ENCODE data around the gene CEP83. TPM values are rescaled to one million over a fixed set of nuclear protein-coding genes. Genes with fewer than 3 reads are reported as not detected.

CEP83 gene
- total RNA-seq, 1 experiment from 2014 or later: 26.2 TPM

- ATAC-seq (no peak), DNase-seq (ENCODE audit: low spot score) (no peak)
- Mint-ChIP-seq H3K36me3 (peaks cover 87% of the 10 kb centered on the region), H3K27me3 (ENCODE audit: low read depth) (no peaks in the 10 kb centered on the region; the same call in 1 of the 2 replicates), H3K9me3 (peaks cover 72% of the 10 kb centered on the region), H3K4me3 (no peak overlapping the region), H3K4me1 (no peaks in the 10 kb centered on the region), H3K27ac (no peak overlapping the region)
- TF ChIP-seq ZNF232 (CRISPR knock-in tag; IDR thresholded peaks at IDR 0.05): no peak
- TF ChIP-seq FOXP1 (CRISPR knock-in tag; IDR thresholded peaks at IDR 0.05; ENCODE audit: borderline replicate concordance): no peak
- no peak for TF ChIP-seq SMAD3 (CRISPR knock-in tag; IDR thresholded peaks at IDR 0.05; ENCODE audit: borderline replicate concordance)
- TF ChIP-seq, protein P1, sequence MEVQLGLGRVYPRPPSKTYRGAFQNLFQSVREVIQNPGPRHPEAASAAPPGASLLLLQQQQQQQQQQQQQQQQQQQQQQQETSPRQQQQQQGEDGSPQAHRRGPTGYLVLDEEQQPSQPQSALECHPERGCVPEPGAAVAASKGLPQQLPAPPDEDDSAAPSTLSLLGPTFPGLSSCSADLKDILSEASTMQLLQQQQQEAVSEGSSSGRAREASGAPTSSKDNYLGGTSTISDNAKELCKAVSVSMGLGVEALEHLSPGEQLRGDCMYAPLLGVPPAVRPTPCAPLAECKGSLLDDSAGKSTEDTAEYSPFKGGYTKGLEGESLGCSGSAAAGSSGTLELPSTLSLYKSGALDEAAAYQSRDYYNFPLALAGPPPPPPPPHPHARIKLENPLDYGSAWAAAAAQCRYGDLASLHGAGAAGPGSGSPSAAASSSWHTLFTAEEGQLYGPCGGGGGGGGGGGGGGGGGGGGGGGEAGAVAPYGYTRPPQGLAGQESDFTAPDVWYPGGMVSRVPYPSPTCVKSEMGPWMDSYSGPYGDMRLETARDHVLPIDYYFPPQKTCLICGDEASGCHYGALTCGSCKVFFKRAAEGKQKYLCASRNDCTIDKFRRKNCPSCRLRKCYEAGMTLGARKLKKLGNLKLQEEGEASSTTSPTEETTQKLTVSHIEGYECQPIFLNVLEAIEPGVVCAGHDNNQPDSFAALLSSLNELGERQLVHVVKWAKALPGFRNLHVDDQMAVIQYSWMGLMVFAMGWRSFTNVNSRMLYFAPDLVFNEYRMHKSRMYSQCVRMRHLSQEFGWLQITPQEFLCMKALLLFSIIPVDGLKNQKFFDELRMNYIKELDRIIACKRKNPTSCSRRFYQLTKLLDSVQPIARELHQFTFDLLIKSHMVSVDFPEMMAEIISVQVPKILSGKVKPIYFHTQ (CRISPR knock-in tag; IDR thresholded peaks at IDR 0.05): no peak
- no peak for TF ChIP-seq ZNF671 (CRISPR knock-in tag; IDR thresholded peaks at IDR 0.05)
- TF ChIP-seq ELF4 (CRISPR knock-in tag; IDR thresholded peaks at IDR 0.05; ENCODE audit: low read depth): no peak
- no peak for TF ChIP-seq ARID4B (CRISPR knock-in tag; IDR thresholded peaks at IDR 0.05; ENCODE audit: borderline replicate concordance)
- no peak for TF ChIP-seq IRF2 (CRISPR knock-in tag; IDR thresholded peaks at IDR 0.05; ENCODE audit: borderline replicate concordance, low read depth)
- no peak for TF ChIP-seq JUN (CRISPR knock-in tag; IDR thresholded peaks at IDR 0.05)
- TF ChIP-seq RELA (CRISPR knock-in tag; IDR thresholded peaks at IDR 0.05; ENCODE audit: borderline replicate concordance): no peak
- TF ChIP-seq PRDM15 (CRISPR knock-in tag; IDR thresholded peaks at IDR 0.05): no peak
- no peak for TF ChIP-seq SP1 (CRISPR knock-in tag; conservative IDR thresholded peaks at IDR 0.05)
- ChIA-PET CTCF (no interaction called here), POLR2A (no interaction called here)
These were observed 106.5 kb downstream of the CEP83 start for GRCh38 chr12:94353130-94353529.

- H3K4me3 Mint-ChIP-seq: no peak overlapping the region
- no peak for ATAC-seq
- TF ChIP-seq ZNF423 (CRISPR knock-in tag; IDR thresholded peaks at IDR 0.05): no peak
- no peak for TF ChIP-seq E2F5 (CRISPR knock-in tag; IDR thresholded peaks at IDR 0.05)
- no peak for TF ChIP-seq TCF7 (CRISPR knock-in tag; IDR thresholded peaks at IDR 0.05; ENCODE audit: low read depth)
- TF ChIP-seq SP1 (CRISPR knock-in tag; conservative IDR thresholded peaks at IDR 0.05): no peak
- no peak for TF ChIP-seq SMAD4 (CRISPR knock-in tag; IDR thresholded peaks at IDR 0.05)
- TF ChIP-seq GRHL2 (CRISPR knock-in tag; IDR thresholded peaks at IDR 0.05; ENCODE audit: insufficient replicate concordance, severe bottlenecking): no peak
- TF ChIP-seq HMGA2 (CRISPR knock-in tag; IDR thresholded peaks at IDR 0.05): no peak
- TF ChIP-seq PRRX2 (CRISPR knock-in tag; IDR thresholded peaks at IDR 0.05): no peak
These were observed 119.1 kb downstream of the CEP83 start for GRCh38 chr12:94340573-94340972.

More at GRCh38 chr12:94340573-94340972, 119.1 kb downstream of the CEP83 start:
- Mint-ChIP-seq H3K4me1 (no peaks in the 10 kb centered on the region), H3K27me3 (ENCODE audit: low read depth) (no peaks in the 10 kb centered on the region), H3K36me3 (peaks cover 5% of the 10 kb centered on the region; the same call in 1 of the 2 replicates), H3K9me3 (no peaks in the 10 kb centered on the region), H3K27ac (no peak overlapping the region; the same call in 1 of the 2 replicates)
- CTCF ChIA-PET: no interaction called here
- DNase-seq (ENCODE audit: low spot score): no peak
- POLR2A ChIA-PET: no interaction called here
